ENCODE data around the gene TMPRSS9. TPM values are rescaled to one million over a fixed set of nuclear protein-coding genes. Genes with fewer than 3 reads are reported as not detected.
A peak's percentile ranks its signal among the peaks of the same experiment; 100 is the strongest.

The TMPRSS9 gene
- not detected in 2 replicates for total RNA-seq

GRCh38 chr19:2359992-2360685 lies at the start of gene TMPRSS9:
Gene TMPRSS9, plus strand, starts transcription at chr19:2360265. Its CDS starts 29,521 bp downstream, at chr19:2389786.
- DNase-seq (ENCODE audit: low read depth, low spot score): no peak

- no peak for DNase-seq (ENCODE audit: low read depth, low spot score)
Measured at GRCh38 chr19:2311093-2311492, 49.0 kb upstream of the TMPRSS9 start.

GRCh38 chr19:2312820-2313501 lies 47.1 kb upstream of the TMPRSS9 start:
- no peak for DNase-seq (ENCODE audit: low read depth, low spot score)

GRCh38 chr19:2315121-2315817 lies 44.8 kb upstream of the TMPRSS9 start:
- DNase-seq (ENCODE audit: low read depth, low spot score): no peak

GRCh38 chr19:2315818-2316353 lies 44.2 kb upstream of the TMPRSS9 start:
- DNase-seq (ENCODE audit: low read depth, low spot score): no peak

GRCh38 chr19:2317300-2317699 lies 42.8 kb upstream of the TMPRSS9 start:
- no peak for DNase-seq (ENCODE audit: low read depth, low spot score)

- DNase-seq (ENCODE audit: low read depth, low spot score): no peak
Measured at GRCh38 chr19:2317756-2318155, 42.3 kb upstream of the TMPRSS9 start.

GRCh38 chr19:2318923-2319322 lies 41.1 kb upstream of the TMPRSS9 start:
- DNase-seq (ENCODE audit: low read depth, low spot score): no peak

- no peak for DNase-seq (ENCODE audit: low read depth, low spot score)
Measured at GRCh38 chr19:2319551-2319950, 40.5 kb upstream of the TMPRSS9 start.

- DNase-seq (ENCODE audit: low read depth, low spot score): no peak
Measured at GRCh38 chr19:2320049-2320448, 40.0 kb upstream of the TMPRSS9 start.

GRCh38 chr19:2320939-2321338 lies 39.1 kb upstream of the TMPRSS9 start:
- DNase-seq (ENCODE audit: low read depth, low spot score): no peak

GRCh38 chr19:2321565-2322283 lies 38.3 kb upstream of the TMPRSS9 start:
- DNase-seq (ENCODE audit: low read depth, low spot score): no peak

GRCh38 chr19:2323707-2324106 lies 36.4 kb upstream of the TMPRSS9 start:
- no peak for DNase-seq (ENCODE audit: low read depth, low spot score)

GRCh38 chr19:2324220-2324948 lies 35.7 kb upstream of the TMPRSS9 start:
- no peak for DNase-seq (ENCODE audit: low read depth, low spot score)

GRCh38 chr19:2325281-2326046 lies 34.6 kb upstream of the TMPRSS9 start:
- DNase-seq (ENCODE audit: low read depth, low spot score): peak; percentile 60

GRCh38 chr19:2326699-2327360 lies 33.2 kb upstream of the TMPRSS9 start:
- DNase-seq (ENCODE audit: low read depth, low spot score): no peak

GRCh38 chr19:2327773-2328400 lies 32.2 kb upstream of the TMPRSS9 start:
- DNase-seq (ENCODE audit: low read depth, low spot score): peak; percentile 66

GRCh38 chr19:2328401-2329148 lies 31.5 kb upstream of the TMPRSS9 start, which contains the start of the genes LSM7 and SPPL2B:
Gene LSM7, minus strand, starts transcription at chr19:2328586. Its CDS starts 20 bp downstream, at chr19:2328566.
Gene SPPL2B, plus strand, starts transcription at chr19:2328684. Its CDS starts 26 bp downstream, at chr19:2328710.
- peak; percentile 54 for DNase-seq (ENCODE audit: low read depth, low spot score)

Measured in pulmonary artery endothelial cell (primary cell).